ENCODE results near the gene CCDC182.

GRCh38 chr17:57751348-57751971 lies 6.4 kb upstream of the CCDC182 start:
- TF ChIP-seq POLR2A (IDR thresholded peaks at IDR 0.05; ENCODE audit: low read length) (no peak), GATA1 (IDR thresholded peaks at IDR 0.05; ENCODE audit: low read depth, low read length) (no peak)

Data from erythroblast (primary cell).